Erythroblast (primary cell): ENCODE measurements around the gene SSR4.

Source experiments
- GATA1 ChIP-seq: IDR thresholded peaks from 2 replicates; pipeline ENCODE4 v1.6.1; 2011; ENCODE audit warnings: low read depth, mild to moderate bottlenecking, control low read depth, low read length, moderate library complexity
- POLR2A ChIP-seq: IDR thresholded peaks from 2 replicates; pipeline ENCODE4 v1.6.1; 2011; ENCODE audit warnings: mild to moderate bottlenecking, low read length

DNA sequence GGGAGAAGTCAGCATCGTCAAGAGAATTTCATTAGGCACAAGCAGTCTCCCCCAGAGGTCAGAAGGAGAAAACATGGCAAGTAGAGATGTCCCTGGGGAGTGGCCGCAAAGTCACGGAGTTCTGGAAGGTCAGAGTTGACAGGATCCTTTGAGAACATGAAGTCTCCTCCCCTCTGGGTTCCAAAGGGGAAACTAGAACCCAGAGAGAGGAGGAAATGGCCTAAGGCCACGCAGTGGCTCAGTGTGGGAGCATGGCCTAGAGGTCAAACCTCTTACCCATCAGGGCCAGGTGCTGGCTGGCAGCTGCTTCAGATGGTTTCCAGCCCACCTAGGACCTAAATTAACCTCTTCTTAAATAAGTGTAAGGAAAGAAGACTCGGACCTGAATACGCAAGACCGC lies 1.2 kb upstream of the SSR4 start:
- no peak for TF ChIP-seq POLR2A
- no peak for TF ChIP-seq GATA1
